ENCODE data around the gene SEPHS2. TPM values are rescaled to one million over a fixed set of nuclear protein-coding genes. Genes with fewer than 3 reads are reported as not detected.

The SEPHS2 gene
- total RNA-seq, 4 donors from 2014 or later = 26.5 to 37.6 (median 33.8) TPM

GRCh38 chr16:30444231-30445148 is 1.2 kb downstream of the SEPHS2 start:
- Histone ChIP-seq H3K27ac (replicated peaks in 1 of 4) (peak overlapping the region; percentile 93 to 99 (median 98)), H3K27me3 (no peaks in the 10 kb centered on the region), H3K4me3 (peak overlapping the region; percentile 77 to 95 (median 82)), H3K9me3 (no peaks in the 10 kb centered on the region), H3K36me3 (peaks cover 0 to 21% (median 5%) of the 10 kb centered on the region in 4 donors), H3K4me1 (peaks cover 17 to 27% (median 24%) of the 10 kb centered on the region in 4 donors)
- no peak for TF ChIP-seq POLR2A (IDR thresholded peaks at IDR 0.05; ENCODE audit: low read depth)
- TF ChIP-seq EP300 (IDR thresholded peaks at IDR 0.05) = no peak
- no peak for TF ChIP-seq CTCF (IDR thresholded peaks at IDR 0.05)
- no peak for TF ChIP-seq POLR2AphosphoS5 (IDR thresholded peaks at IDR 0.05)
- no peak for DNase-seq (ENCODE audit: extremely low spot score)
- WGBS = 94% methylated on average over 29 of the region's 29 CpGs
- intact Hi-C loops (cut with DNase I) = loop anchor here (10.0 kb wide), 1 partner anchor 170 kb away; the partner anchor contains the start of gene ZNF689

GRCh38 chr16:30443631-30444030 is 2.0 kb downstream of the SEPHS2 start:
- intact Hi-C loops (cut with DNase I) = loop anchor here (10.0 kb wide), 1 partner anchor 171 kb away; the partner anchor contains the start of gene ZNF689
- no peaks in the 10 kb centered on the region for H3K9me3 ChIP-seq
- no peak overlapping the region for H3K4me3 ChIP-seq
- H3K27ac ChIP-seq (replicated peaks in 1 of 4) = no peak overlapping the region
- WGBS = 89% methylated on average over 2 of the region's 2 CpGs
- DNase-seq (ENCODE audit: extremely low spot score) = no peak
- peaks cover 17 to 27% (median 24%) of the 10 kb centered on the region in 4 donors for H3K4me1 ChIP-seq
- no peaks in the 10 kb centered on the region for H3K27me3 ChIP-seq
- H3K36me3 ChIP-seq = peaks cover 0 to 21% (median 5%) of the 10 kb centered on the region in 4 donors
- TF ChIP-seq CTCF (IDR thresholded peaks at IDR 0.05) (no peak), POLR2A (IDR thresholded peaks at IDR 0.05; ENCODE audit: low read depth) (no peak), EP300 (IDR thresholded peaks at IDR 0.05) (no peak), POLR2AphosphoS5 (IDR thresholded peaks at IDR 0.05) (no peak)

DNA sequence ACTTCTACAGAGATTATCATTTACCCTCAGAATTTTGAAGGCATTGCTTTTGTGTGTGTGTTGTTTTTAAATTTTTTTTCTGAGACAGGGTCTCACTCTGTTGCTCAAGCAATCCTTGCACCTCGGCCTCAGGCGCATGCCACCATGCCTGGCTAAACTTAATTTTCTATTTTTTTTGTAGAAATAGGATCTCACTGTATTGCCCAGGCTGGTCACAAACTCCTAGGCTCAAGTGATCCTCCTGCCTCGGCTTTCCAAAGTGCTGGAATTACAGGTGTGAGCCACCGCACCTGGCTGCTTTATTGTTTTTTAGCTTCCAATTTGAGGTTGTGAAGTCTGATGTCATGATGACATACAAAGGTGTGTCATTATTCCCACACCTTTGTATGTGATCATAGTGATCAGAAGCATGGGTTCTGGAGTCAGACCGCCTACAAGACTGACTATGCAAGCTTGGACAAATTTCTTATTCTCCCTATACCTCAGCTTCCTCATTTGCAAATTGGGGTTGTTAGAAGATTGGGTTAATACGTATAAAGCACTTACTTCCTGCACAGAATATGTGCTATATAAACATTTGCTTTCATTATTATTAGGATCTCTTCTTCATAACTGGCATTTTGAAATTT is 5.8 kb downstream of the SEPHS2 start:
- Histone ChIP-seq H3K36me3 (peaks cover 0 to 21% (median 5%) of the 10 kb centered on the region in 4 donors), H3K9me3 (no peaks in the 10 kb centered on the region), H3K27ac (replicated peaks in 1 of 4) (no peak overlapping the region), H3K27me3 (no peaks in the 10 kb centered on the region), H3K4me3 (no peak overlapping the region), H3K4me1 (peaks cover 14 to 17% (median 16%) of the 10 kb centered on the region in 4 donors)
- intact Hi-C loops (cut with DNase I) = loop anchor here (10.0 kb wide), 2 partner anchors 175 to 255 kb away; partner anchors contain the start of genes SRCAP and ZNF689
- no peak for TF ChIP-seq EP300 (IDR thresholded peaks at IDR 0.05)
- no peak for DNase-seq (ENCODE audit: extremely low spot score)
- 83% methylated on average over 6 of the region's 6 CpGs for WGBS

- peaks cover 0 to 13% (median 5%) of the 10 kb centered on the region in 4 donors for H3K36me3 ChIP-seq
- no peaks in the 10 kb centered on the region for H3K27me3 ChIP-seq
- WGBS = 94% methylated on average over 5 of the region's 5 CpGs
- DNase-seq (ENCODE audit: extremely low spot score) = no peak
- no peaks in the 10 kb centered on the region for H3K9me3 ChIP-seq
- peaks cover 4 to 7% (median 6%) of the 10 kb centered on the region in 4 donors for H3K4me1 ChIP-seq
- intact Hi-C loops (cut with DNase I) = loop anchor here (10.0 kb wide), 1 partner anchor 256 kb away; the partner anchor contains the start of gene SRCAP
- no peak for TF ChIP-seq EP300 (IDR thresholded peaks at IDR 0.05)
- TF ChIP-seq POLR2A (IDR thresholded peaks at IDR 0.05; ENCODE audit: low read depth) = no peak
- TF ChIP-seq CTCF (IDR thresholded peaks at IDR 0.05) = no peak
- TF ChIP-seq POLR2AphosphoS5 (IDR thresholded peaks at IDR 0.05) = no peak
- H3K27ac ChIP-seq (replicated peaks in 1 of 4) = no peak overlapping the region
- no peak overlapping the region for H3K4me3 ChIP-seq
These were observed 6.8 kb downstream of the SEPHS2 start for GRCh38 chr16:30438835-30439234.
